Sciatic nerve (tissue), 2 donors: ENCODE data around the gene USP24. TPM values are rescaled to one million over a fixed set of nuclear protein-coding genes. Genes with fewer than 3 reads are reported as not detected.
A peak's percentile ranks its signal among the peaks of the same experiment; 100 is the strongest.
"Not testable (repeated sequence)": the region's sequence is repeated elsewhere in the genome, so short reads cannot be mapped to it uniquely, and the experiment has no call there.

Experiments
- ATAC-seq: fragments of 200-7000 bp; cut with Tn5 transposase; one replicate; pipeline ENCODE4 v1.9.1; 2020; ENCODE audit warnings: mild to moderate bottlenecking, moderate library complexity
- DNase-seq: peaks from one replicate; pipeline ENCODE4 v3.0.0-alpha.2; 2020; ENCODE audit warnings: low spot score
- intact Hi-C: fragments of 100-400 bp; cut with DNase I; formaldehyde crosslinking; loops from one replicate; pipeline ENCODE4 v1.14.2; 2022
- total RNA-seq: library from RNA; stranded (reverse); fragmentation: NEBNext Ultra II Directional; extraction: Animal tissue kit (Norgen Biotek cat#: 25700); gene quantifications from one replicate; pipeline ENCODE4 v1.2.1, GENCODE V29; 2021
- donor health status: DM: no; HTN: no; CAD: no.
- donor health status: DM: no; HTN: no; CAD: no.

Gene USP24
- total RNA-seq, 1 donor from 2014 or later = 57.6 TPM

DNA sequence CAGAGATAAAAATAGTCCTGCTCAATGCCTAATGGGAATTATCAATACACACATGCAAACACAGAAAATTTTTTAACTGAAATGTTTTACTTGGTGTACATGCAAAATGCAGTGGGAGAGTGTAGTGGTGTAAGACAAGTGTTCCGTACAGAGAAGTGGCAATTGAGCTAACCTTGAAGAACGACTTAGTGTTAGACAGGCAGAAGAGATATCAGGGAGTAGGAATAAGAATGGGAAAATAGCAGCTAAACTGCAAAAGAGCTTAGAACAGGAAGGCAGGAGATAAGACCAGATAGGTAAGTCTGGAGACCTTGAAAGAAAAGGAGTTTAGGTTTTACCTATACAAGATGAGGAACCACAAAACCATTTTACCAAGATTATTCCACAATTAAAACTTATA lies 9.0 kb downstream of the USP24 start:
- no peak for DNase-seq
- intact Hi-C loops = no loop called here
- no peak for ATAC-seq

- DNase-seq = no peak
- peak; percentile 63 for ATAC-seq
- intact Hi-C loops = no loop called here
Measured at GRCh38 chr1:55204997-55205396, 10.2 kb downstream of the USP24 start.

DNA sequence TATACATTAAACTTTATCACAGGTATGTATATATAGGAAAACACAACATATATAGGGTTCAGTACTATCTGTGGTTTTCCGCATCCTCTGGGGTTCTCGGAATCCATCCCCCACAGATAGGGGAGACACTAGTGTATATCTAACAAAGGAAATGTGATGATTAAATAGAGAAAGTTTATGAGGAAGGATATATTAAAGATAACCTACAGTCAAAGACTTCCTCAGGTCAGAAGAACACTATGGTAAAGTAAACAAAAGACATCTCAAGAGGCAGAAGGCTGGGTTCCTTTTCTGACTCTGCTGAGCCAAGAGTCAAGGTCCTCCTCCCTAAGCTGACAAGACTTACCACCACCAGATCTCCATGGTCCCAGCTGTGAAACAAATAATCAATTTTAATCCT lies 12.1 kb downstream of the USP24 start:
- DNase-seq (no peak), ATAC-seq (no peak)
- intact Hi-C loops = no loop called here

DNA sequence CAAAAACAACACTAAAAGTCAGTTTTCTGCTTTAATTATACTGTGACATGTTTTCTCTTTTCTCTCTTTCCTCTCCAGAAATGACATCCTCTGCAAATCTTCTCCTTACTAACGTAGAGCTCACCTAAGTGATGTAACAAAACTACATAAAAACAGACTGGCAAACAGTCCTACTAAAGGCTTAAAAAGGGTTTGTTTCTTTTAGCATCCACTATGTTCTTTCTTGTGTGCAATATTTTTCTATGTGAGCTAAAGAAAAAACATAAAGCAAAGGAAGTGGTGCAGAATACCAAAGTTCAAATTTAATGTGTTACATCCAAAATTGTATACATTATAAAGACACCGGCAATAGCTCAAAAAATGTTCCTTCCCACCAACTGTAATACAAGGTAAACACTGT lies 14.5 kb downstream of the USP24 start:
- intact Hi-C loops = no loop called here
- DNase-seq (no peak), ATAC-seq (no peak)

- DNase-seq, intact Hi-C loops, ATAC-seq: not testable (repeated sequence)
Measured at GRCh38 chr1:55199735-55200134, 15.4 kb downstream of the USP24 start.

- no peak for DNase-seq
- intact Hi-C loops = no loop called here
- ATAC-seq = no peak
Measured at GRCh38 chr1:55198044-55198443, 17.1 kb downstream of the USP24 start.

DNA sequence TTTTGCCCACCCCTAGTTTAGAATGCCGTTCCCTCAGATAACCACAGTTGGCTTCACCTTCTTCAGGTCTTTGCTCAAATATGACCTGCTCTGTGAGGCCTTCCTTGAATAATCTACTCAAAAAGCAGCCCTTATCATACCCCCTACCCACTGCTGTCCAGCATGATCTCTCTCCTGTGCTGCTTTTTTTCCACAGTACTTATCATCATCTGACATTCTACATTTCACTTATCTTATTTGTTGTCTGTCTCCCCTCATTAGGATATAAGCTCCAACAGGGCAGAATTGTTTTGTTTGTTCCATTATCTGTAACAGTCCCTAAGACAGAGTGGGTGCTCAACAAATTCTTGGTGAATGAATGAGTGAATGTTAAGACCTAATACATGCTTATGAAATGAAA lies 18.1 kb downstream of the USP24 start:
- no peak for DNase-seq
- intact Hi-C loops = no loop called here
- no peak for ATAC-seq

DNA sequence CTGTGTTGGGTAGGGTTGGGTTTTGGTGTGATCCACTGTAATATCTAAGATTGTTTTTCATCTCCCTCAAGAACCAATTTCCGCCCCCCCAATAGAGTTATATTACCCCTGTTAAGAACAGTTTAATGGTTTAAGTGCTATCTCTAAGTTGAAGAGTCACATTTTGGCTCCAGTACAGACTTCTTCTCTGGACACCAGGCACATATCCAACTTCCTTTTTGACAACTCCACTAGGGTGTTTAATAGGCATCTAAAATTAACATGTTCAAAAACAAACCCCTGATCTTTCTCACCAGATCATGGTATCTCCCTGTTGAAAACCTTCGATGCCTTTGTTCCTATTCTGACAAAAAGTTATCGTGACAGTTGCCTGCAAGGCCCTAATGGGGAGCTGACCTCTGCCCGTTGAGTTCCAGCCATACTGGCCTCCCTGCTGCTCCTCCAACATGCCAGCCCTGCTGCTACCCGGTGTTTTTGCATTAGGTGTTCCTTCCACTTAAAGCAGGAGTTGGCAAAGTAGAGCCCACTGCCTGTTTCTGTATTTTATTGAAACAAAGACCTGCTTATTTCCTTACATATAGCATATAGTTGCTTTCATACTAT lies 18.6 kb downstream of the USP24 start:
- DNase-seq (no peak), ATAC-seq (no peak)
- intact Hi-C loops = no loop called here

DNA sequence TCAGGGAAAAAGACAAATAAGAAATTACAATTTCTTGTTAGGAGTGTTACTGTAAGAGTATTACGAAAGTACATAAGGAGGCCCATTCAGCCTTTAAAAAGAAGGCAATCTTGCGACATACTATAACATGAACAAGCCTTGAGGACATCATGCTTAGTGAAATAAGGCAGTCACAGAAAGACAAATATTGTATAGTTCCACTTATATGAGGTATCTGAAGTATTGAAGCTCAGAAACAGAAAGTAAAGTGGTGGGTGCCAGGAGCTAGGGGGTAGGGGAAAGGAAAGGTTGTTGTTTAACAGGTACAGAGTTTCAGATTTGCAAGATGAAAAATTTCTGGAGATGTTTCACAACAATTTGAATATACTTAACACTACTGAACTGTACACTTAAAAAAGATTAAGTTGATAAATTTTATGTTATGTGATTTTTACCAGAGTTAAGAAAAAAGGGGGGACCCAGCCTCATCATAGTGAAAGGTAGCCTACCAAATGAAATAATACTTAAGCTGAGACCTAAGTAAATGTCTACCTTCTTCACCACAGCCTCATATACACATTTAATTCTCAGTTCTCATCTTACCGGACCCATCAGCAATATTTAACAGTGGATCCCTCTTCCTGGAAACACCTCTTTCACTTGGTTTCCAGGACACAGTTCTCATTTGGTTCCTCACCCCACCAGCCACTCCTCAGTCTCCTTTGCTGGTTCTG lies 19.5 kb downstream of the USP24 start:
- intact Hi-C loops = no loop called here
- DNase-seq = no peak
- no peak for ATAC-seq

DNA sequence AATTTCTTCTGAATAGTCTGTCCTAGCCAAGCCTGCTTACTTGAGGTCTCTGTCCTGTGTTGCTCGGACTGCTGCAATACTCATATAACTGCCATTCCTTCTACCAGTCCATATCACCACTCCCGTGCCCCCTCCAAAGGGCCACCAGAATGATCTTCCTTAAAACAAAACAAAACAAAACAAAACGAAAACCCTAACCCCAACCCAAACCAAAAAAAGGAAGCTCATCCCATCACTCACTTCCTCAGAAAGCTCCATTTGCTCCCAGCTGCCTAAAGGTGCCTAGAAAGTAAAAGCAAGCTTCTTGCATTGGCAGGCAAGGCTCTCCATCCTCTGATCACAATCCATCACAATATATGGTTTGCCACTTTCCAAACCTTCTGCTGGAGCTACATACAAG lies 20.3 kb downstream of the USP24 start:
- DNase-seq (no peak), ATAC-seq (no peak)

DNA sequence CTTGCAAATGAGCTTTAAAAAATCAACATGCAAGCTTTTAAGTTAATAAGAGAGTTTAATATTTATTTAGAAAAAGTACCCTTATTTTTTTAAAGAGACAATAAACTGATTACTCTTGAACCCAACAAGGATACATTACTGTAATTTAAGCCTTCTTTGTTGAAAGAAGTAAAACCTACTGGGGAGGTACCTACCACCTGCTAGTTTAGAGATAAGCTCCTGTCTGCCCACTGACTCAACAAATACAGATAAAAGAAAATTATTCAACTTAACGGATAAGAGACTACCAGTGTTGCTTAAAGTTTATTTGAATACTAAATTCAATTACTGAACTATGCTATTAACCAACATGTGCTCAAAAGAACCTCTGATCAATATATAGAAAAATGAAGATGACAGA lies 23.1 kb downstream of the USP24 start:
- DNase-seq (no peak), ATAC-seq (no peak)
- intact Hi-C loops = no loop called here

More for the DNA sequence above, 20.3 kb downstream of the USP24 start:
- intact Hi-C loops = no loop called here

DNA sequence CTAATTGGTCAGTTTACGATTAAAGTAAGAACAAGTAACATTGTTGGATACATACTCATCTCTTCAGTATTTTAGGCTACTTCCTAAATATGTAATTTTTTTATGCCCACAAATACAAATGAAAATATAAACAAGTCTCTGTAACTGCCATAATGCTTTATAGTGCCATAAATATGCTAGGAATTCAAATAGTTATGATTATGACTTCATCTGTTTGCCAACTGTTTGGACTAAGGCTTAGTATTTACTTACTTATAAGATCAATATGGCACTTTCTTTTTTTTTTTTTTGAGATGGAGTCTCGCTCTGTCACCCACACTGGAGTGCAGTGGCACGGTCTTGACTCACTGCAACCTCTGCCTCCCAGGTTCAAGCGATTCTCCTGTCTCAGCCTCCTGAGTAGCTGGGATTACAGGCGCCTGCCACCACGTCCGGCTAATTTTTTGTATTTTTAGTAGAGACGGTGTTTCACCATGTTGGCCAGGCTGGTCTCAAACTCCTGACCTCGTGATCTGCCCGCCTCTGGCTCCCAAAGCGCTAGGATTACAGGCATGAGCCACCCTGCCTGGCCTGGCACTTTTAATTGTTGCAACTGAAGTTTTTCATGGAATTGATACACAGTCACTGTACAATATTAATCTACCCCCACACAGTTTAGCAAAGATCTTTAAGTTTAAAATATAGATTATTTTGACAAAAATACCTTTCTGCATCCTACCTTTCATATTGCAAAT lies 23.8 kb downstream of the USP24 start:
- intact Hi-C loops, ATAC-seq: not testable (repeated sequence)

DNA sequence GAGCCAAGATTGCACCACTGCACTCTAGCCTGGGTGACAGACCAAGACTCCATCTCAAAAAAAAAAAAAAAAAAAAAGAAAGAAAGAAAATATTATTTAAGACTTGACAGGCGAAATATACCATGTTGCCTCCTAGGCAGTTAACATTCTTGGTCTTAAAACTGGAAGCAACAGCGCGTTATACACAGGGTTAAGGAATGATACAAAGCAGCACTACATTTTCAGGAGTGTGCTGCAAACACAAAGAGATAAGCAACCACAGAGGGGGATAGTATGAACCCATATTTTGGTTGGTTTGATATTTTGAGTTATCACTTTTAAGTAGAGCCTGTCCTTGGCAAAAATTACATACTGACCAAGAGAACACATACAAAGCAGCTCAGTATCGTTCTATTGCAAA lies 25.1 kb downstream of the USP24 start:
- intact Hi-C loops = no loop called here
- ATAC-seq = no peak

More for the DNA sequence above, 23.8 kb downstream of the USP24 start:
- DNase-seq = not testable (repeated sequence)

DNA sequence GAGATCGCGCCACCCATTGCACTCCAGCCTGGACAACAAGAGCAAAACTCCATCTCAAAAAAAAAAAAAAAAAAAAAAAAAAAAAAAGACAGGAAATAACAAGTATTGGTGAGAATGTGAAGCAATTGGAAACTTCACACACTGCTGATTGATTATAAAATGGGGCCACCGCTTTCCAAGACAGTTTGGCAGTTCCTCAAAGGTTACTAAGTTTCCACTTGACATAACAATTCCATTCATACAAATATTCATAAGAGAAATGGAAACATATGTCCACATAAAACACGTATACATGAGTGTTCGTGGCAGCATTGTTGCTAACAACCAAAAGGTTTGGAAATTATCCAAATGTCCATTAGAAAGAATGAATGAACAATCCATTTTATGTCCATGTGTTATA lies 26.3 kb downstream of the USP24 start:
- intact Hi-C loops = no loop called here
- DNase-seq (no peak), ATAC-seq (no peak)

More for the DNA sequence above, 25.1 kb downstream of the USP24 start:
- no peak for DNase-seq

GRCh38 chr1:55185832-55186231 lies 29.3 kb downstream of the USP24 start:
- intact Hi-C loops = no loop called here
- no peak for DNase-seq
- ATAC-seq = no peak

- no peak for ATAC-seq
- intact Hi-C loops = no loop called here
- no peak for DNase-seq
Measured at GRCh38 chr1:55184859-55185258, 30.3 kb downstream of the USP24 start.

GRCh38 chr1:55181666-55182065 lies 33.5 kb downstream of the USP24 start:
- ATAC-seq (no peak), DNase-seq (no peak)
- intact Hi-C loops = no loop called here

- intact Hi-C loops = no loop called here
- no peak for ATAC-seq
- DNase-seq = no peak
Measured at GRCh38 chr1:55180075-55180670, 35.0 kb downstream of the USP24 start.

DNA sequence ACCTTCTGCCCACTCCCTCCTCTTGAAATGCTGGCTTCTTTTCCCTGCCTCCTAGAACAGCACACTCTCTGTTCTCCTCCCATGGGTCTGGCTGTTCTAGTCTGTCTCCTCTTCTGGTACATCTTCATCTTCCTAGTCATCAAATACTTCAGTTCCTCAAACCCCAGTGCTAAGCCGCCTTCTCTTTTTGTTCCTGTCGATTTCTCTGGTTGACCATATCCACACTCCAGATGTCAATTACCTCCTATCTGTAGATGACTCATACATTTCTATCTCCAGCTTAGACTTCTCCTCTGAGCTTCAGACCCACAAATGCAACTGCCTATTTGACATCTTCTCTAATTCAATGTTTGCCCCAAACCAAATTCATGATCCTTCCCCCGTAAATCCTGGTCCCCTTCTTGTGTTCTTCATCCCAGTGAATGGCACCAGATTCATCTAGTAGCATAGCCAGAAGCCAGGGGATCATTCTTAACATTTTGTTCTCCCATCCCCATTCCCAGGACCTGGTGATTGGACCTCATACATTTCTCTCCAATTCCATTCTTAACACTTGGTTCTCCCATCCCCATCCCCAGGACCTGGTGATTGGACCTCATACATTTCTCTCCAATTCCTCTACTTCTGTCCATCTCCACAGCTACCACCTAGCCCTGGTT lies 35.9 kb downstream of the USP24 start:
- intact Hi-C loops = no loop called here
- ATAC-seq (no peak), DNase-seq (no peak)
